Activated CD4-positive, alpha-beta T cell treated with anti-CD3 and anti-CD28 coated beads, Interleukin-10, Interleukin-2, amounts not matched to agents 100 ng/mL and 50 ng/mL, durations not matched to agents 16 hours and 8 hours (primary cell): ENCODE measurements around the gene RTP3.

Experiments
- DNase-seq: peaks from one replicate; pipeline ENCODE4 v3.0.0-alpha.2; 2020

RTP3 gene

DNA sequence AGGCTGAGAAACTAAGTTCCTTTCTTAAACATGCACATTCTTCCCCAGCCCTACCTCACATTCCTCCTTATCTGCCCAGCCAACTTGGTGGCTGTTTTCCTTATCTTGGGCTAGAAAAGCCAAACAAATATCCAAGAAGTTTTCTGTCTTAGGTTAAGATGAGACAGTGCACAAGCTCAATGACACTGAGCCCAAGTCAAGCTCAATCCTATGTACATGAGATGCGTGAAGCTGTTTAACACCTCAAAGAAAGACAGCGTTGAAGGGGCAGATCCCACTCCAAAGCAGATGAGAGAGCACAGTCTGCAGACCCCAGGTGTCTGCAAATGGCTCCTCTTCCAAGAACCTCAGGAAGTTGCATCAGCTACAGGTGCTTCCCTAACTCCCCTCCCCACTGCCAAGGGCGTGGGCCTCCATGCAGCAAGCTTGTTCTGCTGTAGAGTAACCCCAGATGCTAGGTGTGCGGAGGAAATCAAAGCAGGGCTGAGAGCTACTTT, 51.7 kb downstream of the RTP3 start:
- DNase-seq, result no peak

DNA sequence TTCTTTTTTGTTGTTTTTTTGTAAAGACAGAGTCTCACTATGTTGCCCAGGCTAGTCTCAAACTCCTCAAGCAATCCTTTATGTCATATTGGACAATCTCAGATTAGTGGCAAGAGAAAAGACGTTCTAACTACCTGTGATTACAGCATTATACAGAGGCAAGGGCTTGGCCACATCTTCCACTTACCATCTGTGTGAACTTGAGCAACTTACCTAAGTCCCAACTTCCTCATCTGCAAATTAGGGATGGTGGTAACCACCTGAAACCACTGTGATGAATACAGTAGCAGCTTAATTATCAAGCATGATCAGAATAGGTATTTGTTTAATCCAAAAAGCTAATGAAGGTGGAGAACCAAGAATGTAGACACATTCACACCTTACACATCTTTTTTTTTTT, 52.2 kb downstream of the RTP3 start:
- DNase-seq, result no peak
